Posterior vena cava (tissue), 2 donors: ENCODE results near the gene TMEM186. TPM values are rescaled to one million over a fixed set of nuclear protein-coding genes. Genes with fewer than 3 reads are reported as not detected.
A peak's percentile ranks its signal among the peaks of the same experiment; 100 is the strongest.
"Not testable (repeated sequence)": the region's sequence is repeated elsewhere in the genome, so short reads cannot be mapped to it uniquely, and the experiment has no call there.

ENCODE experiments used
- DNase-seq: peaks from one replicate; pipeline ENCODE4 v3.0.0-alpha.2; 2020; ENCODE audit warnings: low spot score
- intact Hi-C, 2 donors: fragments of 100-400 bp; cut with DNase I; formaldehyde crosslinking; loops; one replicate each; pipeline versions ENCODE4 v1.14.1 to v1.14.2; 2022 to 2023
- total RNA-seq, 2 donors: library from RNA; stranded (reverse); fragmentation: NEBNext Ultra II Directional; extraction: Animal tissue kit (Norgen Biotek cat#: 25700); gene quantifications; one replicate each; pipeline ENCODE4 v1.2.1, GENCODE V29; 2021
- donor health status: DM: yes; HTN: yes; CAD: no.
- donor health status: DM: yes; HTN: yes; CAD: no.

The TMEM186 gene
- total RNA-seq, 2 donors from 2014 or later = 5.4 to 6.4 TPM

DNA sequence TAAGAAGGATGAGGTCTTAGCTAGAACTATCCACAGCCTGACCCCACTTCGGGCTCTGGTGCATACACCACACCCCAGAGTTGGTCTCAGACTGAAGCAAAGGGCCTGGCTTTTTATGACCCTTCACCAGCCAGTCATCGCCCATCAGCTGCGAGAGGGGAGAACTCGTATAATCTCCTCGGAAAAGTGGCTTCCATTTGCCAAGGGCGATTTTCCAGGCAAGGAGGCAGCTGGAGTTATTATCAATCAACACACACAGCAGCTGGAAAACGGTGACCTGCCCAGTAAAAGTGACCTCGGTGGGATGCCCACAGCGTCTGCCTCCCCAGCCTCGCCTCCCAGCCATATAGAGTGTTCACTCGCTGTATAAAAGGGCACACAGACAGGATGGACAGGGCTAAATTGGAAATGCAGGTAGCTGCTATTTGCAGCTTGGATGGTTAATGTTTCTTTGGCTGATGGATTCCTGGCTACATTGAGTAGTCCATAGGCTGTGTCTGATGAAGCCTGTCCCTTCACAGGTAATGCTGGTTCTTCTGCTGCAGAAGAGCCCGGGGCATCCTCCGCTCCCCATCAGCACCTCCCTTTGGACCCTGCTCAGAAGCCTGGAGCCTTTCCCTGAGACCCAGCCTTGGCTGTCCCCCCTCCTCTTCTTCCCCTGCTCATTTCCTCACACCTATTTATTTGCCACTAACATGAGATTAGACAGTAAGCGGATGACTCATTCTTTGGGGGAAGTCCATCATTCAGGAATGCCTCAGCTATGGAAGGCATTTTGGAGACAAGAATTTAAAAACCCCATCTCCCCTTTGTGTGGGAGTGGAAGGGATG lies 45.7 kb downstream of the TMEM186 start:
- DNase-seq = peak; percentile 50

DNA sequence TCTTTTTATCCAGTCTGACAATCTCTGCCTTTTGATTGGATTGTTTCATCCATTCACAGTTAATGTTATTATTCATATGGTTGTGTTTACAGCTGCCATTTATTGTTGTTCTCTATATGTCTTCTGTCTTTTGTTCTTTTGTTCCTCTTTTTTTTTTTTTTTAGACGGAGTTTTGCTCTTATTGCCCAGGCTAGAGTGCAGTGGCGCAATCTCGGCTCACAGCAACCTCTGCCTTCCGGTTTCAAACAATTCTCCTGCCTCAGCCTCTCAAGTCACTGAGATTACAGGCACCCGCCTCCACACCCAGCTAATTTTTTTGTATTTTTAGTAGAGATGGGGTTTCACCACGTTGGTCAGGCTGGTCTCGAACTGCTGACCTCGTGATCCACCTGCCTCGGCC lies 48.5 kb downstream of the TMEM186 start:
- intact Hi-C loops, DNase-seq: not testable (repeated sequence)

More for the DNA sequence above, 45.7 kb downstream of the TMEM186 start:
- intact Hi-C loops = no loop called here

Other genes starting within 250 kb of the TMEM186 start
- gene TMEM114, start 207.1 kb downstream of the TMEM186 start, total RNA-seq = not detected
- gene METTL22, start 175.9 kb downstream of the TMEM186 start, total RNA-seq = 10 to 100 TPM; 27.4 to 30.7 TPM
- gene ABAT, start 123.0 kb downstream of the TMEM186 start, total RNA-seq = 1 to 10 TPM; 2.2 to 4.4 TPM
- gene PMM2, start 200 bp upstream of the TMEM186 start, total RNA-seq = 10 to 100 TPM; 26.1 to 30.6 TPM
- gene CARHSP1, start 71.4 kb upstream of the TMEM186 start, total RNA-seq = 10 to 100 TPM; 39.8 to 44.0 TPM
- gene LITAFD, start 84.7 kb upstream of the TMEM186 start, total RNA-seq = not detected
- gene USP7, start 166.3 kb upstream of the TMEM186 start, total RNA-seq = 10 to 100 TPM; 72.2 to 82.7 TPM